Skeletal muscle satellite cell (primary cell): ENCODE measurements around the gene OGFR.

ENCODE experiments used
- H3K27me3 ChIP-seq: 2 replicates; pipeline ENCODE4 v1.7.0; 2013; ENCODE audit warnings: low read length; ENCODE audit not compliant: control insufficient read depth, insufficient read depth
- H3K36me3 ChIP-seq: 2 replicates; pipeline ENCODE4 v1.7.0; 2013; ENCODE audit warnings: mild to moderate bottlenecking, control low read depth, low read length; ENCODE audit not compliant: insufficient read depth
- H3K4me1 ChIP-seq: 2 replicates; pipeline ENCODE4 v1.7.0; 2013; ENCODE audit warnings: low read length; ENCODE audit not compliant: control insufficient read depth, insufficient read depth
- H3K4me2 ChIP-seq: 2 replicates; pipeline ENCODE4 v1.7.0; 2013; ENCODE audit warnings: mild to moderate bottlenecking, low read length
- H3K4me3 ChIP-seq: 2 replicates; pipeline ENCODE4 v1.7.0; 2013; ENCODE audit warnings: low read length
- H3K9ac ChIP-seq: 2 replicates; pipeline ENCODE4 v1.7.0; 2013; ENCODE audit warnings: mild to moderate bottlenecking, low read depth, low read length, moderate library complexity
- H3K9me3 ChIP-seq: replicated peaks from 2 replicates; pipeline ENCODE4 v1.7.0; 2013; ENCODE audit warnings: mild to moderate bottlenecking, control low read depth, low read length

The OGFR gene

DNA sequence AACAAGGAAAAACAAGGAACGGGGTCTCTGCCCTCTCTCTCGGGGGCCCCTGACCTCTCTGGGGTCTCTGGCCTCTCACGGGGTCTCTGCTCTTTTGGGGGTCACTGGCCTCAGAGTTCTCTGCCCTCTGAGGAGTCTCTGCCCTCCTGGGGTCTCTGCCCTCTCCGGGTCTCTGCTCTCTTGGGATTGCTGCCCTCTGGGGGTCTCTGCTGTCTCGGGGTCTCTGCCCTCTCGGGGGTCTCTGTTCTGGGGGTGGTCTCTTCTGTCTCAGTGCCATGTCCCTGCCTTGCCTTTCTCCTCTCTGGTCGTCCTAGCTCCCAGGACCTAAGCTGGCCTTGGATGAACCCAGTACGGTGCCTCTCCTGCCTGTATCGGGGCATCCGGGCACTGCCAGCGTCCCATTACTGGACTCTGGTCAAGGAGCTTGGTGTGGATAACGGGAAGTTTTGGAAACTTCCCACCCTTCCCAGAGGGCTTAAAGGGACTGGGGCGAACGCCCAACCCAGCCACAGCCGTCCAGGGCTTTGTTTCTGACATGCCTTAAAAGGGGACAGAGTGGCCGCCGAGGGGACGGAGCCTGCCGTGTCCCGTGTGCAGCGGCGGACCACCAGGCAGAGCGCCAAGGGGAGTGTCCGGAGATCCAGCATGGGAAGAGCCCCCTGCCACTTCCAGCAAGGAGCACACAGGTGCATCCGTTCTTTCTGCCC is 33.1 kb upstream of the OGFR start:
- no peak overlapping the region for H3K4me2 ChIP-seq
- H3K4me1 ChIP-seq = peaks cover 7% of the 10 kb centered on the region
- no peak overlapping the region for H3K4me3 ChIP-seq
- H3K36me3 ChIP-seq = no peaks in the 10 kb centered on the region
- H3K9ac ChIP-seq = no peak overlapping the region
- peaks cover 65% of the 10 kb centered on the region for H3K27me3 ChIP-seq
- no peaks in the 10 kb centered on the region for H3K9me3 ChIP-seq

DNA sequence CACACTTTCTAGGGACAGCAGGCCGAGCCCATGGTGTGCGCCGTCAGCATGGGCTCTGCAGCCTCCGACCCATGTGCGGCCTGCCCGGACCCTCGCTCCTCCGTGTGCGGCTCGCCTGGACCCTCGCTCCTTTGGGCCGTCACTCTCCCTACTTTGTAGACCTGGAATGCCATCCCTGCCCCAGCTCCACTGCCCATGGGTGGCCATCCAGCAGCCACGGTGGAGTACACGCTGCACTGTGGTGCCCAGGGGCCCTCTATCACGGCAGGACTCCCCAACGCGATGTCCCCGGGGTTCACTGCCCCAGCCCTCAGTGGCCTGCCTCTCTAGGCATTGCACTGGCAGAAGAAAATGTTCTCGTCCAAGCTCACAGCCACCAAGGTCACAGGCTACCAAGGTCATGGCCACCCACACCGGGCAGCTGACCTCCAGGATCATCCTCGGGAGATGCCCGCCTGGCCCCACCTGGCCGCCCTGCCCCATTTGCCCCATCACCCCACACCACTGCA is 32.5 kb upstream of the OGFR start:
- H3K36me3 ChIP-seq = no peaks in the 10 kb centered on the region
- no peaks in the 10 kb centered on the region for H3K9me3 ChIP-seq
- peaks cover 11% of the 10 kb centered on the region for H3K4me1 ChIP-seq
- H3K9ac ChIP-seq = no peak overlapping the region
- no peak overlapping the region for H3K4me2 ChIP-seq
- H3K4me3 ChIP-seq = no peak overlapping the region
- peaks cover 62% of the 10 kb centered on the region for H3K27me3 ChIP-seq

DNA sequence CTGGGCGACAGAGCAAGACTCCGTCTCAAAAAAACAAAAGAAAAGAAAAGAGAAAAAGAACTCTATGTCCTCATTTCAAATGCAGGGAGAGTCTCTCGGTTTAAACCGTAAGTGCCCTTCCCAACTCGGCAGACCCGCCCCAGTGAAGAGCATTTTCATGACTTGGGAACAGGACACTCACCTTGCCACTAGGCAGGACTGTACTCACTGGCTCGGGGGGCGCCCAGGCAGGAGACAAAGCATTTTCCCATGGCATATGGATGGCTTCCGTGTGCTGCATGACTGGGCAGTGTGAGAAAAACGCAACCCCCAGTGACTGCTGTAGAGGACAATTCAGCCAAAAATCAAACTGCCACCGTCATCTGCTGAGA is 32.0 kb upstream of the OGFR start:
- Histone ChIP-seq H3K36me3 (no peaks in the 10 kb centered on the region), H3K4me2 (peak overlapping the region; percentile 6), H3K27me3 (peaks cover 62% of the 10 kb centered on the region), H3K4me3 (no peak overlapping the region), H3K9ac (no peak overlapping the region), H3K4me1 (peaks cover 16% of the 10 kb centered on the region), H3K9me3 (no peaks in the 10 kb centered on the region)

DNA sequence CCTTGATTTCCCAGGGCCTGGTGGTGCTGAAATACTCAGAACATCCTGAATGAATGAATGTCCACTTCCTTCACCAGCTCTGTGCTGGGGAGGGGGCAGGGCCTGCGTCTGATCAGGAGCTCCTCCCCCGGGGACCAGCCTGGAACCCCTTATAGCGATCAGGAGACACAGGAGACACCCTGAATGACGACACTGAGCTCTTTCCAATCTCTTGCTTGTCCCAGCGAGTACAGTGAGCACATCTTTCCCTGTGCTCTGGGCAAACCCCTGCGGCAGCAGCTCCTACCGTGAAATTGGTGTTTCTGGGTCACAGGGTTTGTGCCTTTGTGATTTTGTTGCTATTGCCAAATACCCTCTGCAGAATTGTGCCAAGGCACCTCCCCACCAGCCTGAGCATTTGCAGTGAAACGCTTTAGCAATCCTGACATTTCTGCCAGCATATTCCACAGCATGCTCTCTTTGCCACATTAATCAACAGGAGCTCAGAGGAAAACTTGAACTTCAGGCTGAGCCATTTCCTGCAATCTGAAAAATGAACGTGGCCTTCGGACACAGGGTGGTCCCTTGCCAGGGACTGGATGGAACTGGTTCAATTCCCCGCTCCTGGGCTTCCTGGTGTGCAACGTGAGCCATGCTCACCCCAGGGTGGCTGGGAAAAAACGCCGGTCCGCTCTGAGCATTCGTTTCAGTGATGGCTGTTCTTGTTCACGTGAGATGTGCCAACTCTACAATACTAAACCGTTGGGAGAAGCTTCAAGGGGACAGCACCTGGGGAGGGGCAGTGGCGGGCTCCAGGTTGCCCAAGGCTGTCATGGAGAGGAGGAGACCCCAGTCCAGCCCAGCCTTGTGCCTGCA is 31.4 kb upstream of the OGFR start:
- no peak overlapping the region for H3K9ac ChIP-seq

DNA sequence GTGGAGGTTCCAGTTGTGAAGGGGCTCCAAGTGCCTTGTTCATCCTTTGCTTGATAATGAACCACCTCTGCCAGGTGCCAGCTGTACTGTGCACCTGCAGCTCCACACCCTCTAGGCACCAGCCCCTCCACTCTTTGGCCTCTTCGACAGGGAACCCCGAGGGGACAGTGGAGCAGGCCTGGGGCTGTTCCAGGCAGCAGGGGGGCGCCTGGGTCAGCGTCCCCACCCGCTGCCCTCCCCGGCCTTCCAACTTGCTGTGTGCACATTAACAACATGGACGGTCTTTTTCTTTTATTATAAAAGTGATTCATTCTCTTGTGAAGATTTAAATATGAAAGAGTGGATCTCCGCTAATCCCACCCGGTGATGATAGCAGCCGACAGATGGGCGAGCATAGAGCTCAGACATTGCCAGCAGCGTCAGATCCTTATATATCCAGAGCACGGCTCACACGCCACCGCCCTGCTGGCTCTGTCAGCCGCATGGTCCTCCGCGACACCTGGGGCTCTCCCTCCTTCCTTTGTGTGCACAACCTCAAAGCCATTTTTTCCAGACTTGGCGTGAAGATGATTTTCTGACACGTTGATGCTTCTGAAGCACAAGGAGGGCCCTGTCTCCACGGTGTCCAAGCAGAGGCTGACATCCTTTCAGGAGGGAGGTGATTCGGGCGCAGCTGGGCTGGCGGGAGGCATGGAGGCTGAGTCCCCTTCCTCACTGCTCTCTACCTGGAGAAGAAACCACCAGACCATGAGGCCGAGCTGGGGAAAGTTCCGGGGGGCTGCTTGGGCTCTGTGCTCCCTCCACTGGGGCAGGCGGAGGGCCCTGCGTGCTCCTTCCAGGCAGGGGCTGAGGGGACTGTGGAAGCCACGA is 30.6 kb upstream of the OGFR start:
- Histone ChIP-seq H3K36me3 (no peaks in the 10 kb centered on the region), H3K27me3 (peaks cover 57% of the 10 kb centered on the region), H3K4me3 (no peak overlapping the region), H3K9ac (no peak overlapping the region), H3K4me2 (no peak overlapping the region), H3K9me3 (no peaks in the 10 kb centered on the region), H3K4me1 (peaks cover 16% of the 10 kb centered on the region)

More for the DNA sequence above, 31.4 kb upstream of the OGFR start:
- H3K27me3 ChIP-seq = peaks cover 62% of the 10 kb centered on the region
- peak overlapping the region; percentile 6 for H3K4me2 ChIP-seq
- no peak overlapping the region for H3K4me3 ChIP-seq
- H3K9me3 ChIP-seq = no peaks in the 10 kb centered on the region
- no peaks in the 10 kb centered on the region for H3K36me3 ChIP-seq
- H3K4me1 ChIP-seq = peaks cover 16% of the 10 kb centered on the region

DNA sequence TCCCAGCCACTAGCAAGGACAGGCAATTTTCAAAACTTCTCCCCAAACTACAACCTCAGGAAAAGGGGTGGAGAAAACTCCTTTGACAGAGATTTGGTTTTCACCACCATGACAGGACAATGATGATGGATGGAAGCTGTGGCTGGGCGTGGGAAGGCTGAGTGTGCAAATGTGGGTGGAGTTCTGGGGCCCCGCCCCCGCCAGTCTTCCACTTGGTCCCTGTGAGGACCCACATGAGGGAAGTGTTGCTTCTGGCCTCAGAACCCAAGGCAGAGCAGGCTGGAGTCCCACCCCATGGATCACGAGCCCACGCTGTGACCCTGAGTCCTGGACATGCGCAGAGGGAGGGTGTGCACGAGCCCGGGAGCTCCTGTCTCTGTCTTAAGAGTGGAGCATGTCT is 29.9 kb upstream of the OGFR start:
- Histone ChIP-seq H3K9me3 (no peaks in the 10 kb centered on the region), H3K36me3 (no peaks in the 10 kb centered on the region), H3K4me2 (no peak overlapping the region), H3K4me3 (no peak overlapping the region), H3K27me3 (peaks cover 56% of the 10 kb centered on the region), H3K4me1 (peaks cover 16% of the 10 kb centered on the region), H3K9ac (no peak overlapping the region)

DNA sequence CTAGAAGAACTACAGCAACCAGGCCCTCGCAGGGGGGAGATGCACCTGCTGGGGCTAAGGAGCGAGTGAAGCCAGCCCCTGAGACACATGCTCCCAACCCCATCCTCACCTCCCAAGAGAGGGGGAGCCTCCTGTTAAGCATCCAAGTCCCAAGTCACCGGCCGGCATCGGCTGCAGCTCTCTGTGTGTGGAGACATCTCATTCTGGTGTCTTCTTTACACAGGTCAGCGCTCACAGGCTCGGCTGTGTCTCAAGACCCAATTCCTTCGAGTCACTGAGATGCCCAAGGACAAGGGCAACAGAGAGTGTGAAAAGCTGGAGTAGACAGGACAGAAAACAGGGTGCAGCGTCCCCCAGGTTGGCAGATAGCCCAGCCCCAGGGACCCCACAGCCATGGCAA is 29.4 kb upstream of the OGFR start:
- H3K36me3 ChIP-seq = no peaks in the 10 kb centered on the region
- no peaks in the 10 kb centered on the region for H3K9me3 ChIP-seq
- peaks cover 16% of the 10 kb centered on the region for H3K4me1 ChIP-seq
- no peak overlapping the region for H3K4me3 ChIP-seq
- H3K27me3 ChIP-seq = peaks cover 56% of the 10 kb centered on the region
- H3K4me2 ChIP-seq = no peak overlapping the region
- no peak overlapping the region for H3K9ac ChIP-seq

DNA sequence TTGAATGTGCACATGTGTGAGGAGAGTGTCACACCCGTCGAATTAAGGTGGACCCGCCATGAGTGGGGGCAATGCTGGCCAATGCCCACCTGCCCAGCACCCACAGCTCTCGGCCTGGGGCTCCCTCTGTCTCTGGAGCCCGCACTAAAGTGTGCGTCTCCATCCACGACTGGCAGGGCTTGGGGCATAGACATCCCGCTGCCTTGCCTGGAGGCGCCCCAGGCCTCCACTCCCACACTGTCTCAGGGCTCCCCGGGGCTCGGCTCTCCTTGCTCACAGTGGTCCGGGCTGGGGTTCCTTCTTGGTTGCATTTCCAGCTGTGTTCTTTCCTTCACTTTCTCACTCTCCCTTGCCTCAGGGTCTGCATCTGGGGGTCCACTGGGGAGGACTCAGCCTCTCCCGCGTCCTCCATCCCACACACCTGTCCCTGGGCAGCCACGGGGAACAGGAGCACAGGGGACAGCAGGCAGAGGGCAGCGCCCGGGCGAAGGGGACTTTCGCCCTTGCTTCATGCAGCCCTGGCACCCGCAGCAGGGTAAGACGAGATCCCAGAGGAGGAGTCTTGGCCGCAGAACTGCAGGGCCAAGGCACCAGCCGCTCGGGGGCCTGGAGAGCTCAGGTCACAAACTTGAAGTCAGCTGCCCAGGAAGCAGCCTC is 28.5 kb upstream of the OGFR start:
- Histone ChIP-seq H3K9ac (no peak overlapping the region), H3K4me1 (peaks cover 16% of the 10 kb centered on the region), H3K36me3 (no peaks in the 10 kb centered on the region), H3K9me3 (no peaks in the 10 kb centered on the region), H3K4me2 (no peak overlapping the region), H3K27me3 (peaks cover 50% of the 10 kb centered on the region), H3K4me3 (no peak overlapping the region)

DNA sequence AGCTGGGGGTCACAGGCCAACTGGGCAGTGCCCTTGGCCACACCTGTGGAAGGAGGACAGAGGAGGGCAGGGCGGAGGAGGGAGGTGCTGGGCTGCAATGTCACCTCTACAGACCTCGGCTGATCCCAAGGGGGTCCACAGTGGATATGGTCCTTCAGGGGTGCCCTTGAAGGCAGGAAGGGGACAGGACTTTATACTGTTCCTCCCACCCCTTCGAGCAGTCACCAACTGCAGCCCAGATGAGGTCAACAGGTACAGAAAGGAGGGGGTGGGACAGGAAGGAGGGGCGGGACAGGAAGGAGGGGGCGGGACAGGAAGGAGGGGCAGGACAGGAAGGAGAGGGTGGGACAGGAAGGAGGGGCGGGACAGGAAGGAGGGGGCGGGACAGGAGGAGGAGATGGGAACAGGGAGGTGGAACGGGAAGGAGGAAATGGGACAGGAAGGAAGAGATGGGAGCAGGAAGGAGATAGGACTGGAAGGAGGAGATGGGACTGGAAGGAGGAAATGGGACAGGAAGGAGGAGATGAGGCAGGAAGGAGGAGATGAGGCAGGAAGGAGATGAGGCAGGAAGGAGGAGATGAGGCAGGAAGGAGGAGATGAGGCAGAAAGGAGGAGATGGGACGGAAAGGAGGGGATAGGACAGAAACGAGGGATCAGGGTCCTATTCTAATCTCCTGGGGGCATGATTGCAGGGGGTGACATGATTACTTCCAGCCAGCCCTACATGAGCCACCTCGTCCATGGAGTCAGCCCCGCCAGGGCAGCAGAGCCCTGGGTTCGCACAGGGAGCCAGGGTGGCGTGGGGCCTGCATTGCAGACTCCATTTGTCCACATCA is 27.7 kb upstream of the OGFR start:
- H3K4me2 ChIP-seq = peak overlapping the region; percentile 57
- no peak overlapping the region for H3K9ac ChIP-seq
- H3K36me3 ChIP-seq = no peaks in the 10 kb centered on the region
- H3K4me1 ChIP-seq = peaks cover 16% of the 10 kb centered on the region
- no peaks in the 10 kb centered on the region for H3K9me3 ChIP-seq
- peak overlapping the region; percentile 45 for H3K4me3 ChIP-seq
- peaks cover 43% of the 10 kb centered on the region for H3K27me3 ChIP-seq

DNA sequence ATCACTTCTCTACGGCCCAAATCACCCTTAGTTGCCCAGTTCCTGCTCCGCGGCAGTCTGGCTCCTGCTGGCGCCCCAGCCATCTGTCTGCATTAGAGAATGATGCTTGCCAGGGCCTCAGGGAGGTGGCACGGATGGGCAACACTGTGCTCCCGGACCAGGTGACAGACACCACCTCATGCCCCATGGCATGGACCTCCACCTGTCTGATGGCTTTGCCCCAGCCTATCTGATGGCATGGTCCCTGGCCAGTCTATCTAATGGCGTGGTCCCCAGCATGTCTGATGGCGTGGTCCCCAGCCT is 27.2 kb upstream of the OGFR start:
- Histone ChIP-seq H3K9ac (no peak overlapping the region), H3K27me3 (peaks cover 39% of the 10 kb centered on the region), H3K4me3 (no peak overlapping the region), H3K9me3 (no peaks in the 10 kb centered on the region), H3K4me2 (peak overlapping the region; percentile 57), H3K4me1 (peaks cover 16% of the 10 kb centered on the region), H3K36me3 (no peaks in the 10 kb centered on the region)
